Ishikawa (cell line): ENCODE data around the gene MSH6.
A peak's percentile ranks its signal among the peaks of the same experiment; 100 is the strongest.

Experiments
- CEBPB ChIP-seq: IDR thresholded peaks from 2 replicates; pipeline ENCODE4 v1.6.1; 2012
- CREB1 ChIP-seq: IDR thresholded peaks from 2 replicates; pipeline ENCODE4 v1.6.1; 2012; ENCODE audit warnings: low read depth
- EGR1 ChIP-seq: IDR thresholded peaks from 2 replicates; pipeline ENCODE4 v1.6.1; 2012
- EP300 ChIP-seq: IDR thresholded peaks from 2 replicates; pipeline ENCODE4 v1.6.1; 2012; ENCODE audit warnings: borderline replicate concordance
- FOXM1 ChIP-seq: IDR thresholded peaks from 2 replicates; pipeline ENCODE4 v1.6.1; 2012; ENCODE audit warnings: low read depth, borderline replicate concordance
- MAX ChIP-seq: IDR thresholded peaks from 2 replicates; pipeline ENCODE4 v1.6.1; 2012
- NFIC ChIP-seq: IDR thresholded peaks from 2 replicates; pipeline ENCODE4 v1.6.1; 2012
- RAD21 ChIP-seq: IDR thresholded peaks from 2 replicates; pipeline ENCODE4 v1.6.1; 2012; ENCODE audit warnings: low read depth
- REST ChIP-seq: IDR thresholded peaks from 2 replicates; pipeline ENCODE4 v1.6.1; 2012; ENCODE audit warnings: low read depth, mild to moderate bottlenecking
- TAF1 ChIP-seq: IDR thresholded peaks from 2 replicates; pipeline ENCODE4 v1.6.1; 2012; ENCODE audit warnings: low read depth, mild to moderate bottlenecking
- TCF12 ChIP-seq: IDR thresholded peaks from 2 replicates; pipeline ENCODE4 v1.6.1; 2012; ENCODE audit warnings: low read depth
- TEAD4 ChIP-seq: IDR thresholded peaks from 2 replicates; pipeline ENCODE4 v1.6.1; 2012
- YY1 ChIP-seq: IDR thresholded peaks from 2 replicates; pipeline ENCODE4 v1.6.1; 2012; ENCODE audit warnings: low read depth
- ZBTB7A ChIP-seq: IDR thresholded peaks from 2 replicates; pipeline ENCODE4 v1.6.1; 2012; ENCODE audit warnings: low read depth
- TF ChIP-seq, protein P1 (sequence below): IDR thresholded peaks from 2 replicates; pipeline ENCODE4 v1.6.1; 2012

The MSH6 gene, protein sequence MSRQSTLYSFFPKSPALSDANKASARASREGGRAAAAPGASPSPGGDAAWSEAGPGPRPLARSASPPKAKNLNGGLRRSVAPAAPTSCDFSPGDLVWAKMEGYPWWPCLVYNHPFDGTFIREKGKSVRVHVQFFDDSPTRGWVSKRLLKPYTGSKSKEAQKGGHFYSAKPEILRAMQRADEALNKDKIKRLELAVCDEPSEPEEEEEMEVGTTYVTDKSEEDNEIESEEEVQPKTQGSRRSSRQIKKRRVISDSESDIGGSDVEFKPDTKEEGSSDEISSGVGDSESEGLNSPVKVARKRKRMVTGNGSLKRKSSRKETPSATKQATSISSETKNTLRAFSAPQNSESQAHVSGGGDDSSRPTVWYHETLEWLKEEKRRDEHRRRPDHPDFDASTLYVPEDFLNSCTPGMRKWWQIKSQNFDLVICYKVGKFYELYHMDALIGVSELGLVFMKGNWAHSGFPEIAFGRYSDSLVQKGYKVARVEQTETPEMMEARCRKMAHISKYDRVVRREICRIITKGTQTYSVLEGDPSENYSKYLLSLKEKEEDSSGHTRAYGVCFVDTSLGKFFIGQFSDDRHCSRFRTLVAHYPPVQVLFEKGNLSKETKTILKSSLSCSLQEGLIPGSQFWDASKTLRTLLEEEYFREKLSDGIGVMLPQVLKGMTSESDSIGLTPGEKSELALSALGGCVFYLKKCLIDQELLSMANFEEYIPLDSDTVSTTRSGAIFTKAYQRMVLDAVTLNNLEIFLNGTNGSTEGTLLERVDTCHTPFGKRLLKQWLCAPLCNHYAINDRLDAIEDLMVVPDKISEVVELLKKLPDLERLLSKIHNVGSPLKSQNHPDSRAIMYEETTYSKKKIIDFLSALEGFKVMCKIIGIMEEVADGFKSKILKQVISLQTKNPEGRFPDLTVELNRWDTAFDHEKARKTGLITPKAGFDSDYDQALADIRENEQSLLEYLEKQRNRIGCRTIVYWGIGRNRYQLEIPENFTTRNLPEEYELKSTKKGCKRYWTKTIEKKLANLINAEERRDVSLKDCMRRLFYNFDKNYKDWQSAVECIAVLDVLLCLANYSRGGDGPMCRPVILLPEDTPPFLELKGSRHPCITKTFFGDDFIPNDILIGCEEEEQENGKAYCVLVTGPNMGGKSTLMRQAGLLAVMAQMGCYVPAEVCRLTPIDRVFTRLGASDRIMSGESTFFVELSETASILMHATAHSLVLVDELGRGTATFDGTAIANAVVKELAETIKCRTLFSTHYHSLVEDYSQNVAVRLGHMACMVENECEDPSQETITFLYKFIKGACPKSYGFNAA (N-terminal part only)

DNA sequence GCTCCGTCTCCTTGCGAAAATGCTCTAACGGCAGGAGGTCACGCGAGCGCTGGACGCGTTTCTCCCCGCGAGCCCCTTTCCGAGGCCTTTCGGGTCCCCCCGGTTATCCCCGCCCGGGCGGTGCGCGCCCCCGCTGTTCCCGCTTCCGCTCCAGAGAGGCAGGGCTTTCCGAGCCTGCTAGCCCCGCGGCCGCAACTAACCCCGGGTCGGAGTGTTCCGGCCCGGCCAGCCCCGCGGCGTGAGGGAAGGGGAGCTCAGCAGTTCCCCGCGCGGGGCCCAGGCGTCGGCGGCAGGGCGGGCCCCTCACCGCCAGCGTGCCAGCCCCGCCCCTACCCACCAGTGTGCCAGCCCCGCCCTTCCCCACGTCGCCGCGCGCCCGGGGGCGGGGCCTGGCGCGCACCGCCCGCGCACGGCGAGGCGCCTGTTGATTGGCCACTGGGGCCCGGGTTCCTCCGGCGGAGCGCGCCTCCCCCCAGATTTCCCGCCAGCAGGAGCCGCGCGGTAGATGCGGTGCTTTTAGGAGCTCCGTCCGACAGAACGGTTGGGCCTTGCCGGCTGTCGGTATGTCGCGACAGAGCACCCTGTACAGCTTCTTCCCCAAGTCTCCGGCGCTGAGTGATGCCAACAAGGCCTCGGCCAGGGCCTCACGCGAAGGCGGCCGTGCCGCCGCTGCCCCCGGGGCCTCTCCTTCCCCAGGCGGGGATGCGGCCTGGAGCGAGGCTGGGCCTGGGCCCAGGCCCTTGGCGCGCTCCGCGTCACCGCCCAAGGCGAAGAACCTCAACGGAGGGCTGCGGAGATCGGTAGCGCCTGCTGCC lies at the start of gene MSH6:
Gene MSH6, plus strand, starts transcription at position 475 of the 815 bp plus-strand sequence. Its CDS starts 89 bp downstream, at position 564.
- TF ChIP-seq ZBTB7A: no peak; the same call in 1 of the 2 replicates
- no peak for TF ChIP-seq FOXM1
- TF ChIP-seq CEBPB: no peak
- TF ChIP-seq, protein P1, sequence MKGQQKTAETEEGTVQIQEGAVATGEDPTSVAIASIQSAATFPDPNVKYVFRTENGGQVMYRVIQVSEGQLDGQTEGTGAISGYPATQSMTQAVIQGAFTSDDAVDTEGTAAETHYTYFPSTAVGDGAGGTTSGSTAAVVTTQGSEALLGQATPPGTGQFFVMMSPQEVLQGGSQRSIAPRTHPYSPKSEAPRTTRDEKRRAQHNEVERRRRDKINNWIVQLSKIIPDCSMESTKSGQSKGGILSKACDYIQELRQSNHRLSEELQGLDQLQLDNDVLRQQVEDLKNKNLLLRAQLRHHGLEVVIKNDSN: 0 out of 2 replicates have a peak, but pooled peaks have one; percentile 9
- no peak for TF ChIP-seq REST
- TF ChIP-seq CREB1: no peak
- TF ChIP-seq TCF12: peak; percentile 44; the same call in 1 of the 2 replicates
- no peak for TF ChIP-seq TEAD4
- TF ChIP-seq EP300: no peak
- peak; percentile 36; the same call in 1 of the 2 replicates for TF ChIP-seq NFIC
- TF ChIP-seq EGR1: 0 out of 2 replicates have a peak, but pooled peaks have one; percentile 10
- peak; percentile 83 for TF ChIP-seq MAX
- TF ChIP-seq YY1: 0 out of 2 replicates have a peak, but pooled peaks have one; percentile 16
- peak; percentile 58 for TF ChIP-seq TAF1
- no peak for TF ChIP-seq RAD21

- TF ChIP-seq FOXM1: no peak
Measured at GRCh38 chr2:47735136-47735869, 47.6 kb upstream of the MSH6 start.

GRCh38 chr2:47735912-47736311 lies 47.0 kb upstream of the MSH6 start:
- TF ChIP-seq YY1: no peak
- TF ChIP-seq CEBPB: no peak
- TF ChIP-seq ZBTB7A: no peak
- TF ChIP-seq NFIC: no peak
- TF ChIP-seq TCF12: no peak
- no peak for TF ChIP-seq EGR1
- TF ChIP-seq EP300: no peak
- TF ChIP-seq FOXM1: no peak
- TF ChIP-seq, protein P1: no peak
- no peak for TF ChIP-seq RAD21
- no peak for TF ChIP-seq TAF1
- no peak for TF ChIP-seq MAX
- TF ChIP-seq REST: no peak
- no peak for TF ChIP-seq TEAD4
